Measurements from ENCODE around the gene TMBIM1. TPM values are rescaled to one million over a fixed set of nuclear protein-coding genes. Genes with fewer than 3 reads are reported as not detected.

Gene TMBIM1
- total and polyA plus RNA-seq, 2 donors (not counting 1 experiment from before 2014, with no cell fraction given): 170 to 235 TPM

DNA sequence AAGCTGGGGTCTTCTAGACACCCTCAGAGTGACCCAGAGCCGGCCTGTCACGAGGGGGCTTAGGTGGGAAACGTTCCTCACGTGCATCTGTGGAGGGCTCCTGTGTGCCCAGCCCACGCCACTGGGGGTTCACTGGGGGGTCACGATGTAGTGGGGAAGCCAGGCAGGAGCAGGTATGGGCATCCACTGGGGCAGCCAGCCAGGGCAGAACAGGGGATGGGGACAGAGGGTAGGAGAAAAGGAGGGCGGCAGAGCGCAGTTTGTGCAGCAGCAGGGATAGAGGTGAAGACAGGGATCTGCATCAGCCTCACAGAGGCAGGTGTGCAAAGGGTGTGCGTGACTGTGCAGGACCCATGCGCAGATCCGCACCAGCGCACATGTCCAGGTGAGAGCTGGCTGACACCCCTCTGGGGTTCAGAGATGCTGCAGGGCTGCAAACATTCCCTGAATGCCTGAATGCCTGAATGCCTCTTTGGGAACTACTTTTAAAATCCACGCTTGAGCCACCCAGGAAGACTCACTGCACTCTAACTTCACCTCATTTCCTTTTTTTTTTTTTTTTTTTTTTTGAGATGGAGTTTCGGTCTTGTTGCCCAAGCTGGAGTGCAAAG lies 11.9 kb downstream of the TMBIM1 start:
- Histone ChIP-seq H3K4me3 (replicated peaks in 1 of 4; ENCODE audit: control extremely low read depth in 1 of 4, insufficient read depth in 1 of 4, low read depth in 3 of 4, low read length in 4 of 4) (no peak overlapping the region), H3K4me1 (ENCODE audit: control insufficient read depth, extremely low read depth, insufficient read depth, low read length) (peaks cover 32% of the 10 kb centered on the region), H4K20me1 (ENCODE audit: control insufficient read depth, extremely low read depth, insufficient read depth, low read length) (no peaks in the 10 kb centered on the region), H3K4me2 (ENCODE audit: extremely low read depth, insufficient read depth, low read length) (no peak overlapping the region), H3K27me3 (ENCODE audit: control insufficient read depth, insufficient read depth, low read length) (no peaks in the 10 kb centered on the region), H3K79me2 (ENCODE audit: control insufficient read depth, insufficient read depth, low read length) (peaks cover 58% of the 10 kb centered on the region), H3K36me3 (ENCODE audit: control insufficient read depth, insufficient read depth, low read length) (peaks cover 39% of the 10 kb centered on the region), H3K9ac (ENCODE audit: insufficient read depth, low read length) (no peak overlapping the region), H3K27ac (ENCODE audit: insufficient read depth, low read length) (no peak overlapping the region), H2AFZ (ENCODE audit: low read length) (no peak overlapping the region), H3K9me3 (ENCODE audit: control insufficient read depth, insufficient read depth, low read depth, low read length) (no peaks in the 10 kb centered on the region)
- TF ChIP-seq, protein P1, sequence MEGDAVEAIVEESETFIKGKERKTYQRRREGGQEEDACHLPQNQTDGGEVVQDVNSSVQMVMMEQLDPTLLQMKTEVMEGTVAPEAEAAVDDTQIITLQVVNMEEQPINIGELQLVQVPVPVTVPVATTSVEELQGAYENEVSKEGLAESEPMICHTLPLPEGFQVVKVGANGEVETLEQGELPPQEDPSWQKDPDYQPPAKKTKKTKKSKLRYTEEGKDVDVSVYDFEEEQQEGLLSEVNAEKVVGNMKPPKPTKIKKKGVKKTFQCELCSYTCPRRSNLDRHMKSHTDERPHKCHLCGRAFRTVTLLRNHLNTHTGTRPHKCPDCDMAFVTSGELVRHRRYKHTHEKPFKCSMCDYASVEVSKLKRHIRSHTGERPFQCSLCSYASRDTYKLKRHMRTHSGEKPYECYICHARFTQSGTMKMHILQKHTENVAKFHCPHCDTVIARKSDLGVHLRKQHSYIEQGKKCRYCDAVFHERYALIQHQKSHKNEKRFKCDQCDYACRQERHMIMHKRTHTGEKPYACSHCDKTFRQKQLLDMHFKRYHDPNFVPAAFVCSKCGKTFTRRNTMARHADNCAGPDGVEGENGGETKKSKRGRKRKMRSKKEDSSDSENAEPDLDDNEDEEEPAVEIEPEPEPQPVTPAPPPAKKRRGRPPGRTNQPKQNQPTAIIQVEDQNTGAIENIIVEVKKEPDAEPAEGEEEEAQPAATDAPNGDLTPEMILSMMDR (conservative IDR thresholded peaks at IDR 0.05 in 1 of 2, IDR thresholded peaks at IDR 0.05 in 1 of 2; ENCODE audit: low read depth in 1 of 2, low read length in 2 of 2): no peak
- TF ChIP-seq EZH2 (IDR thresholded peaks at IDR 0.05; ENCODE audit: low read length, missing control alignments): no peak
- no peak for DNase-seq (ENCODE audit: low read depth in 2 of 2)

DNA sequence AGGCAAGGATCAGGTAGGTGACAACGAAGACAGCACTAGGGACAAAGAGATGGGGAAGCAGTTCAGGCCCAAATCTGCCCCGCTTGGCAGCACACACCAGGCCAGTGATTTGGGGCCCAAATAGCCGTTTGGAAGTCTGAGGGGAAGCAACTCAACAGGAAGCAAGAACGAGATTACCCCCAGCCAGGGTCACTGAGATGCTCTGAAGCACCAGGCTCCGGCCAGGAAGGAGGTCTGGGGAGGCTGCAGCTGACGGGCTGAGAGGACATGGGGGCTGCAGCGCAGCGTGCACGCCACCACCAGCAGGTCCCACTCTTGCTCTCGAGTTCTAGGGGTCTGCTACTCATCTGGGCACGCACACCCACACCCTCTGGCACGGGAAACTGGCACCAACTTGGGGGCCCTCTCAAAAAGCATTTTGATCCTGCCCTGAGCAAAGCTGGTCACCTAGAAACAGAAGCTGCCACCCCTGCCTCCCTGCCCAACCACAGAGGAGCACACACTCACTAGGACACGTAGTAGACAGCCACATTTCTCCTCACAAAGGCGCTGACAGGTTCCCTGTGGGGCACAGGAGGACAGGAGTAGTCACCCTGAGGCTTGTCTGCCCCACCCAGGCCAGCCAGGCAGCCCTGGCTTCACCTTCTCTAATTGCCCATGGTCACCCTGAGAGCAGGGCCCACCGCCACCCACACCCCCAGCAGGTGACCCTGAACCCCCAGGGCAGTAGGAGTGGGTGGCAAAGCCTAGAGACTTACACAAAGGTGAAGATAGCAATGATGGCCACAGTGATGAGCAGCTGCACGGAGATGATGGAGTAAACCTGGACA lies 13.6 kb downstream of the TMBIM1 start:
- H3K4me3 ChIP-seq (replicated peaks in 1 of 4; ENCODE audit: control extremely low read depth in 1 of 4, insufficient read depth in 1 of 4, low read depth in 3 of 4, low read length in 4 of 4): no peak overlapping the region
- no peaks in the 10 kb centered on the region for H4K20me1 ChIP-seq (ENCODE audit: control insufficient read depth, extremely low read depth, insufficient read depth, low read length)
- H3K27ac ChIP-seq (ENCODE audit: insufficient read depth, low read length): no peak overlapping the region
- no peak for DNase-seq (ENCODE audit: low read depth in 2 of 2)
- peaks cover 45% of the 10 kb centered on the region for H3K36me3 ChIP-seq (ENCODE audit: control insufficient read depth, insufficient read depth, low read length)
- no peaks in the 10 kb centered on the region for H3K9me3 ChIP-seq (ENCODE audit: control insufficient read depth, insufficient read depth, low read depth, low read length)
- H3K27me3 ChIP-seq (ENCODE audit: control insufficient read depth, insufficient read depth, low read length): no peaks in the 10 kb centered on the region
- peaks cover 42% of the 10 kb centered on the region for H3K79me2 ChIP-seq (ENCODE audit: control insufficient read depth, insufficient read depth, low read length)
- TF ChIP-seq, protein P1 (conservative IDR thresholded peaks at IDR 0.05 in 1 of 2, IDR thresholded peaks at IDR 0.05 in 1 of 2; ENCODE audit: low read depth in 1 of 2, low read length in 2 of 2): no peak
- no peak for TF ChIP-seq EZH2 (IDR thresholded peaks at IDR 0.05; ENCODE audit: low read length, missing control alignments)
- no peak overlapping the region for H3K9ac ChIP-seq (ENCODE audit: insufficient read depth, low read length)
- peaks cover 19% of the 10 kb centered on the region for H3K4me1 ChIP-seq (ENCODE audit: control insufficient read depth, extremely low read depth, insufficient read depth, low read length)
- H2AFZ ChIP-seq (ENCODE audit: low read length): no peak overlapping the region
- no peak overlapping the region for H3K4me2 ChIP-seq (ENCODE audit: extremely low read depth, insufficient read depth, low read length)

DNA sequence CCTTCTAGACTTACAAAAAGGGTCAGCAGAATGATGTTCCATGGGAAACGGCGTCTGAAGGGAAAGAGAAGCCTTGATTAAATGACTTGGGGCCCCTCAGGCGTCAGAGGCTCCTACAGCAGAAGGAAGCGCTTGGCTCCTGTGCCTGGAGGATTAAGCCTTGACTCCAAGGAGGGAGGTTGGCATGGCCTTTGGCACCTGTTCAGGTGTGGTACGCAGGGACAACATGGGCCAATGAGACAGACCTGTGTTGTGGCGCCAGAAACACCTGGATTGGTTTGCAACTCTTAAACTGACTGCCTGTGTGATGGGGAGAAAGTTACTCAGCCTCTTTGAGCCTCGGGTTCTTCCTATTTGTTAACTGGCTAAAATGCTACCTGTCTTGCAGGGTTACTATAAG lies 14.4 kb downstream of the TMBIM1 start:
- TF ChIP-seq EZH2 (IDR thresholded peaks at IDR 0.05; ENCODE audit: low read length, missing control alignments): no peak
- TF ChIP-seq, protein P1 (conservative IDR thresholded peaks at IDR 0.05 in 1 of 2, IDR thresholded peaks at IDR 0.05 in 1 of 2; ENCODE audit: low read depth in 1 of 2, low read length in 2 of 2): no peak
- H3K79me2 ChIP-seq (ENCODE audit: control insufficient read depth, insufficient read depth, low read length): peaks cover 34% of the 10 kb centered on the region
- no peak overlapping the region for H3K4me3 ChIP-seq (replicated peaks in 1 of 4; ENCODE audit: control extremely low read depth in 1 of 4, insufficient read depth in 1 of 4, low read depth in 3 of 4, low read length in 4 of 4)
- H3K27me3 ChIP-seq (ENCODE audit: control insufficient read depth, insufficient read depth, low read length): no peaks in the 10 kb centered on the region
- H3K27ac ChIP-seq (ENCODE audit: insufficient read depth, low read length): no peak overlapping the region
- H3K9ac ChIP-seq (ENCODE audit: insufficient read depth, low read length): no peak overlapping the region
- H4K20me1 ChIP-seq (ENCODE audit: control insufficient read depth, extremely low read depth, insufficient read depth, low read length): no peaks in the 10 kb centered on the region
- DNase-seq (ENCODE audit: low read depth in 2 of 2): no peak
- no peaks in the 10 kb centered on the region for H3K9me3 ChIP-seq (ENCODE audit: control insufficient read depth, insufficient read depth, low read depth, low read length)
- H2AFZ ChIP-seq (ENCODE audit: low read length): no peak overlapping the region
- peaks cover 15% of the 10 kb centered on the region for H3K4me1 ChIP-seq (ENCODE audit: control insufficient read depth, extremely low read depth, insufficient read depth, low read length)
- H3K4me2 ChIP-seq (ENCODE audit: extremely low read depth, insufficient read depth, low read length): no peak overlapping the region
- peaks cover 46% of the 10 kb centered on the region for H3K36me3 ChIP-seq (ENCODE audit: control insufficient read depth, insufficient read depth, low read length)

Measured in fibroblast of lung (primary cell).